Mammary epithelial cell (primary cell): ENCODE measurements around the gene ESF1.

ENCODE experiments used
- CTCF ChIP-seq, 2 donors: IDR thresholded peaks in 1 of 2; conservative IDR thresholded peaks in 1 of 2; 2 replicates each; pipeline ENCODE4 v1.5.1; 2011 to 2012; ENCODE audit warnings: inconsistent platforms in 2 of 2, low read length in 2 of 2, mild to moderate bottlenecking in 2 of 2, control low read depth in 1 of 2, low read depth in 1 of 2; ENCODE audit not compliant: insufficient read depth in 1 of 2; ENCODE audit errors: extremely low read depth in 1 of 2
- EZH2 ChIP-seq: IDR thresholded peaks from 2 replicates; pipeline ENCODE4 v1.6.1; 2012; ENCODE audit warnings: low read length, inconsistent platforms, borderline replicate concordance

- TF ChIP-seq CTCF (conservative IDR thresholded peaks at IDR 0.05 in 1 of 2, IDR thresholded peaks at IDR 0.05 in 1 of 2; ENCODE audit: extremely low read depth in 1 of 2, insufficient read depth in 1 of 2, low read depth in 1 of 2, low read length in 2 of 2) (no peak), EZH2 (no peak)
Observed at GRCh38 chr20:13817342-13817741, 32.6 kb upstream of the ESF1 start.
